ENCODE results near the gene TMC8. TPM values are rescaled to one million over a fixed set of nuclear protein-coding genes. Genes with fewer than 3 reads are reported as not detected.
A peak's percentile ranks its signal among the peaks of the same experiment; 100 is the strongest.

Gene TMC8
- total and polyA plus RNA-seq, 2 donors (not counting 3 experiments of a cell fraction or from before 2014, with no cell fraction given) = 0.07 to 1.3 TPM

DNA sequence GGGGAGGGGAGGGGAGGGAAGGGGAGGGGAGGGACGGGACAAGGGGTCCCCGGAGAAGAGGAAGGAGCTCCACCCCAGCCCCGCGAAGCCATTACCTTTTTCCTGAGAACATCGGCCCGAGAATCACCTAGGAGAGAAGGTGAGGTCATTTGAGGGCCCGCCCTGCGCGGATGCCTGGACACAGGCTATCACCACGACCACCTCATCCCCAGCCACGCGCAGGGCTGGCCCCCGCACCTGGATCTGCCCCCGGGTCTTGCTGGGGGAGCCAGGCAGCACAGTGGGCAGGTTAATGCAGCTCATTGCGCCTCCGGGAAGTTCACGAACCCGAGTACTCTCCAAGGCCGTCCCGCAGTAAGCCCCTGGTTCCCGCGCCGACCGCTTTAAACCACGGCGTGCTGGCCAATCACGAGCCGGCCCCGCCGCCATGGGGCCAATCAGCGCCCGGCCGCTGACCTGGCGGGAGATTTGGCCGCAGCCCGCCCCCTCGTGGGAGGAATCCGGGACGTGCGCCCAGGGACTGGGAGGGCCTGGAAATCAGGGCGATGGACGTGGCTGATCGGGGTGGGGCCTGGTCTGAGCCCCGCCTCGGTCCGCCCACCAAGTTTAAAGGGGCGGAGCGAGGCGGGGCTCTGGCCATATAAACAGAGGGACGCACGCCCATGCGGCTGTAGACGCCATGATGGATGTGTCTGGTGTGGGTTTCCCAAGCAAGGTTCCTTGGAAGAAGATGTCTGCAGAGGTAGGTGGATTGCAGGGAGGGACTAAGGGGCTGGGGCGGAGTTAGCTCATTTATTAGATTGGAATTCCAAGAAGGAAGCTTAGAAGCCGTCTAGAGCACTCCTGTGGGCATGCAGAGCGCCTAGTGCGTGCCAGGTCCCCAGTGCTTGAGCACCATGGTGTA is 56.4 kb downstream of the TMC8 start, which contains the start of the genes AFMID and TK1:
AFMID (plus strand) TSS at position 671 of the 904 bp plus-strand sequence; CDS start at position 680, 9 bp downstream.
TK1 (minus strand) TSS at position 361 of the 904 bp plus-strand sequence; CDS start at position 303, 58 bp downstream.
- Histone ChIP-seq H3K27me3 (ENCODE audit: control insufficient read depth in 2 of 2, insufficient read depth in 2 of 2, low read length in 2 of 2) (no peaks in the 10 kb centered on the region), H3K4me2 (ENCODE audit: insufficient read depth, low read length) (peak within 1 kb of the TSS; percentile 86), H4K20me1 (replicated peaks; ENCODE audit: control insufficient read depth, extremely low read depth, insufficient read depth, low read length) (no peaks in the 10 kb centered on the region), H3K79me2 (ENCODE audit: control insufficient read depth, insufficient read depth, low read length) (peaks cover 19% of the 10 kb centered on the region), H3K4me3 (replicated peaks in 1 of 3; ENCODE audit: insufficient read depth in 1 of 3, low read depth in 1 of 3, low read length in 3 of 3) (peak within 1 kb of the TSS; percentile 58 to 69 (median 68)), H3K27ac (ENCODE audit: insufficient read depth, low read depth, low read length) (peak within 1 kb of the TSS; percentile 50), H3K9ac (replicated peaks; ENCODE audit: extremely low read depth, insufficient read depth, low read length) (peak within 1 kb of the TSS; percentile 72), H3K36me3 (ENCODE audit: control insufficient read depth in 2 of 2, extremely low read depth in 1 of 2, insufficient read depth in 2 of 2, low read length in 2 of 2) (peaks cover 0 to 3% of the 10 kb centered on the region in 2 experiments), H3K4me1 (ENCODE audit: control insufficient read depth, extremely low read depth, insufficient read depth, low read length) (peaks cover 11% of the 10 kb centered on the region), H3K9me1 (replicated peaks; ENCODE audit: control insufficient read depth, extremely low read depth, insufficient read depth, low read length) (no peaks in the 10 kb centered on the region), H2AFZ (ENCODE audit: low read depth, low read length) (peak within 1 kb of the TSS; percentile 94), H3K9me3 (replicated peaks; ENCODE audit: control insufficient read depth, insufficient read depth, low read length) (no peaks in the 10 kb centered on the region)
- intact Hi-C loops (cut with micrococcal nuclease) (loop anchor here (1.0 to 5.0 kb wide), 5 partner anchors 27 to 355 kb away; partner anchors contain the start of genes BIRC5 and TNRC6C), dilution Hi-C loops (cut with MboI; ENCODE audit: extremely low pct_ligation_motif_present, low sequenced_read_pairs) (no loop called here)
- FAIRE-seq (peak; percentile 100), DNase-seq (ENCODE audit: low read depth, low spot score) (peak; percentile 98)
- CTCF ChIA-PET = interaction anchor here (0.6 to 3.3 kb wide), 8 partner anchors 9 to 235 kb away, joined by 3 to 24 read pairs (median 4); no protein-coding TSS in a partner anchor
- TF ChIP-seq MAX (IDR thresholded peaks at IDR 0.05; ENCODE audit: insufficient read depth, insufficient read length) (peak; percentile 66), POLR2A (IDR thresholded peaks at IDR 0.05; ENCODE audit: low read depth, low read length) (peak; percentile 91), POLR2AphosphoS5 (IDR thresholded peaks at IDR 0.05; ENCODE audit: insufficient read depth, low read depth, low read length) (peak; percentile 71), MYC (IDR thresholded peaks at IDR 0.05; ENCODE audit: low read depth, low read length) (peak; percentile 51), GATA2 (IDR thresholded peaks at IDR 0.05; ENCODE audit: insufficient read depth, insufficient read length, low read depth, low read length) (no peak), JUN (IDR thresholded peaks at IDR 0.05; ENCODE audit: borderline replicate concordance, insufficient read depth, insufficient read length, low read depth) (no peak)
- TF ChIP-seq, protein P1, sequence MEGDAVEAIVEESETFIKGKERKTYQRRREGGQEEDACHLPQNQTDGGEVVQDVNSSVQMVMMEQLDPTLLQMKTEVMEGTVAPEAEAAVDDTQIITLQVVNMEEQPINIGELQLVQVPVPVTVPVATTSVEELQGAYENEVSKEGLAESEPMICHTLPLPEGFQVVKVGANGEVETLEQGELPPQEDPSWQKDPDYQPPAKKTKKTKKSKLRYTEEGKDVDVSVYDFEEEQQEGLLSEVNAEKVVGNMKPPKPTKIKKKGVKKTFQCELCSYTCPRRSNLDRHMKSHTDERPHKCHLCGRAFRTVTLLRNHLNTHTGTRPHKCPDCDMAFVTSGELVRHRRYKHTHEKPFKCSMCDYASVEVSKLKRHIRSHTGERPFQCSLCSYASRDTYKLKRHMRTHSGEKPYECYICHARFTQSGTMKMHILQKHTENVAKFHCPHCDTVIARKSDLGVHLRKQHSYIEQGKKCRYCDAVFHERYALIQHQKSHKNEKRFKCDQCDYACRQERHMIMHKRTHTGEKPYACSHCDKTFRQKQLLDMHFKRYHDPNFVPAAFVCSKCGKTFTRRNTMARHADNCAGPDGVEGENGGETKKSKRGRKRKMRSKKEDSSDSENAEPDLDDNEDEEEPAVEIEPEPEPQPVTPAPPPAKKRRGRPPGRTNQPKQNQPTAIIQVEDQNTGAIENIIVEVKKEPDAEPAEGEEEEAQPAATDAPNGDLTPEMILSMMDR (IDR thresholded peaks at IDR 0.05; ENCODE audit: extremely low read depth in 1 of 2, insufficient read depth in 1 of 2, low read depth in 1 of 2, low read length in 2 of 2) = peak; percentile 77 to 90
- POLR2A ChIA-PET = interaction anchor here (0.6 to 1.7 kb wide), 5 partner anchors 11 to 92 kb away, joined by 3 to 5 read pairs (median 3); no protein-coding TSS in a partner anchor
- no TSS peak for BruUV-seq (replicated peaks)

Other genes starting within 250 kb of the TMC8 start
- gene TNRC6C, start 172.1 kb upstream of the TMC8 start, total RNA-seq = 17.5 and 20.4 TPM in 2 replicates
- gene TNRC6C, start 172.1 kb upstream of the TMC8 start, polyA plus RNA-seq = 1.5 and 2.1 TPM in 2 replicates
- 58.0 and 72.4 TPM in 2 replicates for gene TMC6, start 2.0 kb upstream of the TMC8 start, total RNA-seq
- 23.2 and 26.7 TPM in 2 replicates for gene TMC6, start 2.0 kb upstream of the TMC8 start, polyA plus RNA-seq
- gene C17orf99, start 15.6 kb downstream of the TMC8 start, total RNA-seq = not detected in 2 replicates
- gene C17orf99, start 15.6 kb downstream of the TMC8 start, polyA plus RNA-seq = not detected in 2 replicates
- gene SYNGR2, start 37.8 kb downstream of the TMC8 start, total RNA-seq = 58.6 and 65.9 TPM in 2 replicates
- gene SYNGR2, start 37.8 kb downstream of the TMC8 start, polyA plus RNA-seq = 281 and 431 TPM in 2 replicates
- gene TK1, start 56.3 kb downstream of the TMC8 start, total RNA-seq = 110 and 111 TPM in 2 replicates
- gene TK1, start 56.3 kb downstream of the TMC8 start, polyA plus RNA-seq = 159 and 174 TPM in 2 replicates
- gene AFMID, start 56.6 kb downstream of the TMC8 start, total RNA-seq = 33.5 and 46.3 TPM in 2 replicates
- gene AFMID, start 56.6 kb downstream of the TMC8 start, polyA plus RNA-seq = 39.0 and 42.9 TPM in 2 replicates
- gene BIRC5, start 83.5 kb downstream of the TMC8 start, total RNA-seq = 74.6 and 85.8 TPM in 2 replicates
- 26.3 and 32.8 TPM in 2 replicates for gene BIRC5, start 83.5 kb downstream of the TMC8 start, polyA plus RNA-seq
- 0.38 TPM in 1 of 2 replicates, not detected in the other for gene TMEM235, start 100.9 kb downstream of the TMC8 start, total RNA-seq
- gene TMEM235, start 100.9 kb downstream of the TMC8 start, polyA plus RNA-seq = 0.04 and 0.18 TPM in 2 replicates
- 13.6 and 14.3 TPM in 2 replicates for gene SOCS3, start 229.3 kb downstream of the TMC8 start, total RNA-seq
- 6.2 and 6.6 TPM in 2 replicates for gene SOCS3, start 229.3 kb downstream of the TMC8 start, polyA plus RNA-seq
- gene PGS1, start 247.9 kb downstream of the TMC8 start, total RNA-seq = 55.6 and 66.0 TPM in 2 replicates
- 48.4 and 50.8 TPM in 2 replicates for gene PGS1, start 247.9 kb downstream of the TMC8 start, polyA plus RNA-seq